HepG2 (cell line): Measurements from ENCODE around the gene RAI14. TPM values are rescaled to one million over a fixed set of nuclear protein-coding genes. Genes with fewer than 3 reads are reported as not detected.
A peak's percentile ranks its signal among the peaks of the same experiment; 100 is the strongest.

Experiments used
- ATAC-seq: fragments of 200-7000 bp; cut with Tn5 transposase; 3 replicates; pipeline ENCODE4 v1.9.1; 2020; ENCODE audit warnings: mild to moderate bottlenecking, moderate library complexity
- BruUV-seq: library from RNA; stranded (reverse); fragments of 400-500 nt; replicated peaks from 2 replicates; lab custom pipeline; 2021; lab: Mats Ljungman, UMichigan
- CTCF ChIA-PET: fragments of 300-600 bp; formaldehyde crosslinking; extraction: SDS; loops from one replicate; lab custom pipeline; 2021; ENCODE audit warnings: low total read pairs, inconsistent platforms, low intra/inter-chr PET ratio; lab: Yijun Ruan, JAX
- POLR2A ChIA-PET: fragments of 350-600 bp; sonication (Branson Sonifier 250); formaldehyde crosslinking; loops from one replicate; lab custom pipeline; 2020; ENCODE audit warnings: antibody characterized with exemption, inconsistent platforms; lab: Yijun Ruan, JAX
- DNase-seq: peaks from one replicate; pipeline ENCODE4 v3.0.0-alpha.2; 2015; ENCODE audit warnings: low spot score
- FAIRE-seq: peaks from 3 replicates; lab custom pipeline; 2011; peaks lifted over from hg19 to GRCh38; lab: Jason Lieb, UNC
- H2AFZ ChIP-seq: one replicate; pipeline ENCODE4 v1.6.1; 2011; ENCODE audit warnings: low read length, inconsistent platforms
- H3K27ac ChIP-seq: fragments of 300-600 bp; 3 replicates; pipeline ENCODE4 v1.8.0; 2011; ENCODE audit warnings: mixed run types, mild to moderate bottlenecking, mixed read lengths, low read length, inconsistent platforms; ENCODE audit not compliant: insufficient read depth; ENCODE audit errors: extremely low read length
- H3K27me3 ChIP-seq, 2 experiments: fragments of 200-600 bp in 1 of 2; 2 replicates in 1 of 2; 3 replicates in 1 of 2; pipeline versions ENCODE4 v1.6.0 to v1.8.0; 2011; ENCODE audit warnings: low read length in 2 of 2, mild to moderate bottlenecking in 2 of 2, moderate library complexity in 2 of 2, inconsistent platforms in 1 of 2; ENCODE audit not compliant: insufficient read depth in 2 of 2, control insufficient read depth in 1 of 2
- H3K36me3 ChIP-seq, 2 experiments: fragments of 200-600 bp in 1 of 2; replicated peaks in 1 of 2; 2 replicates in 1 of 2; 3 replicates in 1 of 2; pipeline versions ENCODE4 v1.5.1 to v1.8.0; 2011; ENCODE audit warnings: low read length in 2 of 2, inconsistent platforms in 1 of 2; ENCODE audit not compliant: insufficient read depth in 2 of 2, control insufficient read depth in 1 of 2
- H3K4me1 ChIP-seq: 2 replicates; pipeline ENCODE4 v1.5.1; 2012; ENCODE audit warnings: low read length, inconsistent platforms; ENCODE audit not compliant: insufficient read depth
- H3K4me2 ChIP-seq: 2 replicates; pipeline ENCODE4 v1.6.0; 2011; ENCODE audit warnings: low read depth, low read length, inconsistent platforms
- H3K4me3 ChIP-seq, 3 experiments: fragments of 200-600 bp in 1 of 3; sonication (generic), shearing (Covaris generic) in 1 of 3; replicated peaks in 1 of 3; 2 replicates each; pipeline ENCODE4 v1.5.1; 2011 to 2016; ENCODE audit warnings: low read length in 3 of 3, inconsistent platforms in 2 of 3, low read depth in 2 of 3, mild to moderate bottlenecking in 2 of 3, control low read depth in 1 of 3, mixed read lengths in 1 of 3; ENCODE audit not compliant: insufficient read depth in 1 of 3
- H3K79me2 ChIP-seq: one replicate; pipeline ENCODE4 v1.6.1; 2011; ENCODE audit warnings: low read length, inconsistent platforms; ENCODE audit not compliant: insufficient read depth
- H3K9ac ChIP-seq: 2 replicates; pipeline ENCODE4 v1.6.0; 2011; ENCODE audit warnings: mild to moderate bottlenecking, low read depth, low read length, inconsistent platforms; ENCODE audit not compliant: insufficient read depth
- H3K9me3 ChIP-seq: 2 replicates; pipeline ENCODE4 v1.5.1; 2012; ENCODE audit warnings: mild to moderate bottlenecking, low read length
- H4K20me1 ChIP-seq: 2 replicates; pipeline ENCODE4 v1.6.0; 2011; ENCODE audit warnings: inconsistent platforms, mild to moderate bottlenecking, low read length, moderate library complexity; ENCODE audit not compliant: insufficient read depth
- DNMT1 ChIP-seq: sonication (generic); formaldehyde crosslinking; IDR thresholded peaks from 2 replicates; pipeline ENCODE4 v1.5.1; 2020; ENCODE audit warnings: mild to moderate bottlenecking, missing genetic modification reagents
- GATAD1 ChIP-seq: IDR thresholded peaks from 2 replicates; pipeline ENCODE4 v1.6.1; 2016; ENCODE audit warnings: missing genetic modification reagents, missing compliant biosample characterization
- HDAC2 ChIP-seq: sonication (generic); formaldehyde crosslinking; IDR thresholded peaks from 2 replicates; pipeline ENCODE4 v1.4.0; 2020; ENCODE audit warnings: missing genetic modification reagents
- MAX ChIP-seq: IDR thresholded peaks from 2 replicates; pipeline ENCODE4 v1.6.1; 2012; ENCODE audit warnings: inconsistent platforms
- MTA3 ChIP-seq: sonication (generic); formaldehyde crosslinking; IDR thresholded peaks from 2 replicates; pipeline ENCODE4 v1.4.0; 2020; ENCODE audit warnings: missing genetic modification reagents
- PHF5A ChIP-seq: IDR thresholded peaks from one replicate; pipeline ENCODE4 v1.6.1; 2018; ENCODE audit warnings: low read depth, missing genetic modification reagents; ENCODE audit not compliant: unreplicated experiment
- POLR2A ChIP-seq, 2 experiments: IDR thresholded peaks; 2 replicates each; pipeline ENCODE4 v1.6.1; 2011; ENCODE audit warnings: low read depth in 2 of 2, low read length in 2 of 2, mild to moderate bottlenecking in 1 of 2, moderate library complexity in 1 of 2; ENCODE audit not compliant: insufficient read depth in 1 of 2
- TEAD3 ChIP-seq: optimal IDR thresholded peaks from 2 replicates; pipeline ENCODE3; 2016; ENCODE audit warnings: borderline replicate concordance
- ZHX2 ChIP-seq, 2 experiments: sonication (generic) in 1 of 2; formaldehyde crosslinking in 1 of 2; IDR thresholded peaks; 2 replicates each; pipeline versions ENCODE4 v1.6.1 to v1.9.0; 2014 to 2022; ENCODE audit warnings: antibody characterized with exemption in 1 of 2, borderline replicate concordance in 1 of 2, inconsistent platforms in 1 of 2, low read depth in 1 of 2, missing genetic modification reagents in 1 of 2
- ZKSCAN5 ChIP-seq: sonication (generic); formaldehyde crosslinking; IDR thresholded peaks from 2 replicates; pipeline ENCODE4 v1.5.1; 2020; ENCODE audit warnings: mild to moderate bottlenecking, missing genetic modification reagents
- ZNF18 ChIP-seq: sonication (generic); formaldehyde crosslinking; IDR thresholded peaks from 2 replicates; pipeline ENCODE4 v1.8.0; 2022; ENCODE audit warnings: mild to moderate bottlenecking, missing genetic modification reagents; ENCODE audit not compliant: insufficient replicate concordance
- ZNF253 ChIP-seq: sonication (generic); formaldehyde crosslinking; IDR thresholded peaks from 2 replicates; pipeline ENCODE4 v1.8.0; 2022; ENCODE audit warnings: mild to moderate bottlenecking, missing genetic modification reagents, borderline replicate concordance
- ZNF768 ChIP-seq: sonication (generic); formaldehyde crosslinking; IDR thresholded peaks from 2 replicates; pipeline ENCODE4 v1.4.0; 2020; ENCODE audit warnings: missing genetic modification reagents
- ZNF816 ChIP-seq: sonication (generic); formaldehyde crosslinking; IDR thresholded peaks from 2 replicates; pipeline ENCODE4 v1.8.0; 2022; ENCODE audit warnings: missing genetic modification reagents, mild to moderate bottlenecking, borderline replicate concordance
- WGBS: methylation state at CpG from one replicate; pipeline ENCODE4 v1.1.6; 2017; ENCODE audit warnings: low lambda C conversion rate; 5-methylcytosine and 5-hydroxymethylcytosine counted together
- in situ Hi-C: cut with HindIII; loops from 2 replicates; pipeline ENCODE4 v1.10.0; 2017; ENCODE audit warnings: low pct_unique_long_range_greater_than_20kb; ENCODE audit not compliant: extremely low pct_ligation_motif_present
- intact Hi-C: fragments of 100-400 bp; cut with micrococcal nuclease; formaldehyde crosslinking; loops from one replicate; pipeline ENCODE4 v1.10.0; 2022; ENCODE audit not compliant: unreplicated experiment
- polyA plus RNA-seq, 8 experiments: library from polyadenylated mRNA; depleted of rRNA in 3 of 8; stranded (reverse) in 7 of 8; unstranded in 1 of 8; fragments of >200 nt; fragmentation: Illumina TruSeq in 4 of 8; extraction: Trizol in 4 of 8; gene quantifications; 2 replicates each; pipeline versions ENCODE4 v1.2.1 to v1.2.3, GENCODE V29; 2011 to 2016; ENCODE audit warnings: low read depth in 4 of 8, missing spikeins in 1 of 8, mixed read lengths in 1 of 8; ENCODE audit not compliant: insufficient read depth in 1 of 8
- total RNA-seq, 5 experiments: library from RNA; depleted of rRNA; stranded (reverse); fragments of >200 nt; fragmentation: Illumina TruSeq; extraction: Trizol; gene quantifications; 2 replicates each; pipeline ENCODE4 v1.2.3, GENCODE V29; 2016; ENCODE audit warnings: low read depth in 1 of 5
- TF ChIP-seq, protein P1 (sequence below): sonication (generic); formaldehyde crosslinking; IDR thresholded peaks from 2 replicates; pipeline ENCODE4 v1.4.0; 2020; ENCODE audit warnings: mild to moderate bottlenecking, missing genetic modification reagents

The RAI14 gene
- total and polyA plus RNA-seq, 2 of the 13 experiments (the other 11 are each of a cell fraction or from before 2014, with no cell fraction given) = 12.6 to 18.2 TPM

GRCh38 chr5:34657274-34657921 is 1.3 kb downstream of the RAI14 start:
- FAIRE-seq = no peak
- 6% methylated on average over 10 of the region's 28 CpGs for WGBS
- peak; percentile 45 for ATAC-seq
- Histone ChIP-seq H3K9me3 (no peaks in the 10 kb centered on the region), H3K27me3 (peaks cover 1 to 4% of the 10 kb centered on the region in 2 experiments; a peak in 3 of 5 replicates), H4K20me1 (no peaks in the 10 kb centered on the region), H3K4me1 (peaks cover 25% of the 10 kb centered on the region), H3K79me2 (peaks cover 11% of the 10 kb centered on the region), H2AFZ (no peak overlapping the region), H3K9ac (peak overlapping the region; percentile 72), H3K4me2 (peak overlapping the region; percentile 96), H3K4me3 (peak overlapping the region; percentile 85 to 88 (median 87)), H3K27ac (no peak overlapping the region), H3K36me3 (no peaks in the 10 kb centered on the region)
- POLR2A ChIA-PET = interaction anchor here (2.6 kb wide), 1 partner anchor 182 kb away, joined by 9 read pairs; the partner anchor contains the start of gene TTC23L
- no TSS peak for BruUV-seq
- in situ Hi-C loops = loop anchor here (10.0 kb wide), 1 partner anchor 173 kb away; no protein-coding TSS in a partner anchor
- DNase-seq = peak; percentile 16
- intact Hi-C loops = loop anchor here (2.0 to 5.0 kb wide), 3 partner anchors 100 to 260 kb away; partner anchors contain the start of genes BRIX1 and RAD1
- CTCF ChIA-PET = no interaction called here
- no peak for TF ChIP-seq POLR2A (IDR thresholded peaks at IDR 0.05; ENCODE audit: insufficient read depth in 1 of 2, low read depth in 2 of 2, low read length in 2 of 2)
- TF ChIP-seq TEAD3 (CRISPR knock-in tag) = peak; percentile 37
- no peak for TF ChIP-seq ZNF18 (CRISPR knock-in tag)
- TF ChIP-seq GATAD1 = no peak
- TF ChIP-seq ZNF816 = no peak
- no peak for TF ChIP-seq DNMT1 (CRISPR knock-in tag)
- TF ChIP-seq ZNF253 (CRISPR knock-in tag) = 0 out of 2 replicates have a peak, but pooled peaks have one; percentile 50
- TF ChIP-seq MAX = 0 out of 2 replicates have a peak, but pooled peaks have one; percentile 32
- no peak for TF ChIP-seq HDAC2 (CRISPR knock-in tag)
- TF ChIP-seq ZKSCAN5 (CRISPR knock-in tag) = 0 out of 2 replicates have a peak, but pooled peaks have one; percentile 81
- TF ChIP-seq, protein P1, sequence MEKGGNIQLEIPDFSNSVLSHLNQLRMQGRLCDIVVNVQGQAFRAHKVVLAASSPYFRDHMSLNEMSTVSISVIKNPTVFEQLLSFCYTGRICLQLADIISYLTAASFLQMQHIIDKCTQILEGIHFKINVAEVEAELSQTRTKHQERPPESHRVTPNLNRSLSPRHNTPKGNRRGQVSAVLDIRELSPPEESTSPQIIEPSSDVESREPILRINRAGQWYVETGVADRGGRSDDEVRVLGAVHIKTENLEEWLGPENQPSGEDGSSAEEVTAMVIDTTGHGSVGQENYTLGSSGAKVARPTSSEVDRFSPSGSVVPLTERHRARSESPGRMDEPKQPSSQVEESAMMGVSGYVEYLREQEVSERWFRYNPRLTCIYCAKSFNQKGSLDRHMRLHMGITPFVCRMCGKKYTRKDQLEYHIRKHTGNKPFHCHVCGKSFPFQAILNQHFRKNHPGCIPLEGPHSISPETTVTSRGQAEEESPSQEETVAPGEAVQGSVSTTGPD = no peak
- TF ChIP-seq ZHX2 (IDR thresholded peaks at IDR 0.05; ENCODE audit: low read depth) = no peak
- TF ChIP-seq ZHX2 (CRISPR knock-in tag; IDR thresholded peaks at IDR 0.05; ENCODE audit: borderline replicate concordance) = 0 out of 2 replicates have a peak, but pooled peaks have one; percentile 27
- peak; percentile 50 for TF ChIP-seq ZNF768 (CRISPR knock-in tag)
- TF ChIP-seq PHF5A (CRISPR knock-in tag) = no peak
- no peak for TF ChIP-seq MTA3 (CRISPR knock-in tag)
